ENCODE data around the gene HDAC4. TPM values are rescaled to one million over a fixed set of nuclear protein-coding genes. Genes with fewer than 3 reads are reported as not detected.
A peak's percentile ranks its signal among the peaks of the same experiment; 100 is the strongest.

HDAC4 gene
- total RNA-seq, 2 donors from 2014 or later, result 34.1 to 39.1 TPM

GRCh38 chr2:239241431-239241960 lies 159.3 kb downstream of the HDAC4 start:
- DNase-seq (ENCODE audit: low spot score in 2 of 2), result no peak
- no peak for ATAC-seq
- Mint-ChIP-seq H3K9me3 (no peaks in the 10 kb centered on the region), H3K36me3 (peaks cover 0 to 7% of the 10 kb centered on the region in 2 donors), H3K27ac (no peak overlapping the region)

- no peaks in the 10 kb centered on the region for H3K9me3 Mint-ChIP-seq
Observed at GRCh38 chr2:239240414-239240881, 160.4 kb downstream of the HDAC4 start.

GRCh38 chr2:239239607-239240413 lies 161.0 kb downstream of the HDAC4 start:
- no peak for ATAC-seq
- Mint-ChIP-seq H3K36me3 (peaks cover 0 to 7% of the 10 kb centered on the region in 2 donors), H3K9me3 (no peaks in the 10 kb centered on the region), H3K27ac (no peak overlapping the region)
- DNase-seq (ENCODE audit: low spot score in 2 of 2), result no peak

More at GRCh38 chr2:239240414-239240881, 160.4 kb downstream of the HDAC4 start:
- H3K27ac Mint-ChIP-seq, result no peak overlapping the region
- no peak for ATAC-seq
- DNase-seq (ENCODE audit: low spot score in 2 of 2), result no peak
- H3K36me3 Mint-ChIP-seq, result peaks cover 0 to 7% of the 10 kb centered on the region in 2 donors

- Mint-ChIP-seq H3K36me3 (peaks cover 0 to 7% of the 10 kb centered on the region in 2 donors), H3K9me3 (no peaks in the 10 kb centered on the region), H3K27ac (no peak overlapping the region)
- DNase-seq (ENCODE audit: low spot score in 2 of 2), result no peak
- ATAC-seq, result no peak
Observed at GRCh38 chr2:239238839-239239606, 161.8 kb downstream of the HDAC4 start.

- H3K36me3 Mint-ChIP-seq, result peaks cover 1 to 9% of the 10 kb centered on the region in 2 donors
- no peak for DNase-seq (ENCODE audit: low spot score in 2 of 2)
- no peak for ATAC-seq
- H3K27ac Mint-ChIP-seq, result no peak overlapping the region
- no peaks in the 10 kb centered on the region for H3K9me3 Mint-ChIP-seq
Observed at GRCh38 chr2:239238381-239238780, 162.4 kb downstream of the HDAC4 start.

- ATAC-seq, result no peak
- no peak overlapping the region for H3K27ac Mint-ChIP-seq
Observed at GRCh38 chr2:239236808-239237205, 164.0 kb downstream of the HDAC4 start.

GRCh38 chr2:239236043-239236807 lies 164.6 kb downstream of the HDAC4 start:
- Mint-ChIP-seq H3K27ac (no peak overlapping the region), H3K9me3 (no peaks in the 10 kb centered on the region), H3K36me3 (peaks cover 4 to 5% of the 10 kb centered on the region in 2 donors)
- ATAC-seq (no peak), DNase-seq (ENCODE audit: low spot score in 2 of 2) (no peak)

More at GRCh38 chr2:239236808-239237205, 164.0 kb downstream of the HDAC4 start:
- H3K36me3 Mint-ChIP-seq, result peaks cover 4 to 5% of the 10 kb centered on the region in 2 donors
- no peaks in the 10 kb centered on the region for H3K9me3 Mint-ChIP-seq
- DNase-seq (ENCODE audit: low spot score in 2 of 2), result no peak

GRCh38 chr2:239235311-239235710 lies 165.5 kb downstream of the HDAC4 start:
- ATAC-seq (no peak), DNase-seq (ENCODE audit: low spot score in 2 of 2) (no peak)
- Mint-ChIP-seq H3K36me3 (peaks cover 4 to 5% of the 10 kb centered on the region in 2 donors), H3K27ac (no peak overlapping the region), H3K9me3 (no peaks in the 10 kb centered on the region)

GRCh38 chr2:239234191-239235175 lies 166.3 kb downstream of the HDAC4 start:
- no peaks in the 10 kb centered on the region for H3K9me3 Mint-ChIP-seq
- ATAC-seq (peak in 1 of 2 donors; percentile 56), DNase-seq (ENCODE audit: low spot score in 2 of 2) (no peak)
- H3K27ac Mint-ChIP-seq, result peak overlapping the region in 1 of 2 donors; percentile 22
- peaks cover 4 to 5% of the 10 kb centered on the region in 2 donors for H3K36me3 Mint-ChIP-seq

GRCh38 chr2:239233576-239233975 lies 167.2 kb downstream of the HDAC4 start:
- H3K9me3 Mint-ChIP-seq, result no peaks in the 10 kb centered on the region
- no peak for DNase-seq (ENCODE audit: low spot score in 2 of 2)
- peaks cover 4 to 5% of the 10 kb centered on the region in 2 donors for H3K36me3 Mint-ChIP-seq
- H3K27ac Mint-ChIP-seq, result peak overlapping the region in 1 of 2 donors; percentile 40
- ATAC-seq, result no peak

GRCh38 chr2:239232195-239232578 lies 168.6 kb downstream of the HDAC4 start:
- ATAC-seq (peak; percentile 31 to 67), DNase-seq (ENCODE audit: low spot score in 2 of 2) (no peak)
- no peaks in the 10 kb centered on the region for H3K9me3 Mint-ChIP-seq
- peak overlapping the region; percentile 18 to 89 for H3K27ac Mint-ChIP-seq
- H3K36me3 Mint-ChIP-seq, result peaks cover 4 to 5% of the 10 kb centered on the region in 2 donors

GRCh38 chr2:239231231-239232194 lies 169.3 kb downstream of the HDAC4 start:
- no peaks in the 10 kb centered on the region for H3K9me3 Mint-ChIP-seq
- no peak for DNase-seq (ENCODE audit: low spot score in 2 of 2)
- H3K27ac Mint-ChIP-seq, result peak overlapping the region; percentile 72 to 89
- peaks cover 4 to 5% of the 10 kb centered on the region in 2 donors for H3K36me3 Mint-ChIP-seq
- ATAC-seq, result peak; percentile 40 to 43

- H3K27ac Mint-ChIP-seq, result peak overlapping the region; percentile 72 to 89
Observed at GRCh38 chr2:239230318-239231052, 170.3 kb downstream of the HDAC4 start.

More at GRCh38 chr2:239230318-239231052, 170.3 kb downstream of the HDAC4 start:
- ATAC-seq (peak; percentile 19 to 57), DNase-seq (ENCODE audit: low spot score in 2 of 2) (no peak)
- Mint-ChIP-seq H3K36me3 (peaks cover 4 to 5% of the 10 kb centered on the region in 2 donors), H3K9me3 (no peaks in the 10 kb centered on the region)

All from activated naive CD4-positive, alpha-beta T cell treated with anti-CD3 and anti-CD28 coated beads, Interleukin-2, amount 50 U/mL, for 72 hours (primary cell).